ENCODE data around the gene B4GALNT1.
"Not testable (repeated sequence)": the region's sequence is repeated elsewhere in the genome, so short reads cannot be mapped to it uniquely, and the experiment has no call there.

Gene B4GALNT1

DNA sequence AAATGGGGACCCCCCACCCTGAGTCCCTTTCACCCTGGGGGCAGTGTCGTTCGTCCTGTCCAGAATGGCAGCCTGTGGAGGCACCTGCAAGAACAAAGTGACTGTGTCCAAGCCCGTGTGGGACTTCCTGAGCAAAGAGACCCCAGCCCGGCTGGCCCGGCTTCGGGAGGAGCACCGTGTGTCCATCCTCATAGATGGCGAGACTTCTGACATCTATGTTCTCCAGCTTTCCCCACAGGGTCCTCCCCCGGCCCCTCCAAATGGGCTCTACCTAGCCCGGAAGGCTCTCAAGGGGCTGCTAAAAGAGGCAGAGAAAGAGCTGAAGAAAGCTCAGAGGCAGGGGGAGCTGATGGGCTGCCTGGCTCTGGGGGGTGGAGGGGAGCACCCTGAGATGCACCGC, 26.2 kb downstream of the B4GALNT1 start:
- DNase-seq = no peak

DNA sequence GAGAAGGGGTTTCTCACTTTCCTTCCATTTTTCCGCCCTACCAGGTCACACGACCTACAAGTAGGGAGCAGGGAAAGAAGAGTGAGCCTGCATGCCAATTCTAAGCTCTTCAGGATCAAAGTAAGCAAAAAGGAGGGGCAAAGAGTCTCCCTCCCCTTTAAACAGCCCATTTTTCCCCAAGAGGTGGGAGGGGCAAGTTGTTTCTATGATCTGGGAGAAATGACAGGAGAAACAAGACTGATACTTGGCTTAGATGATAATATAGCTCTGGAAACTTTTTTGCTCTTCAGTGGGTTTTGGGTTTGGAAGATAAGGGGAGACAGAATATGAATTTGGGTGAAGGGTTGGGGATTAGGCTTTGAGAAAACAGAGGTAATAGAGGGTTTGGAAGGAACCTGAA, 26.6 kb downstream of the B4GALNT1 start:
- DNase-seq = no peak

DNA sequence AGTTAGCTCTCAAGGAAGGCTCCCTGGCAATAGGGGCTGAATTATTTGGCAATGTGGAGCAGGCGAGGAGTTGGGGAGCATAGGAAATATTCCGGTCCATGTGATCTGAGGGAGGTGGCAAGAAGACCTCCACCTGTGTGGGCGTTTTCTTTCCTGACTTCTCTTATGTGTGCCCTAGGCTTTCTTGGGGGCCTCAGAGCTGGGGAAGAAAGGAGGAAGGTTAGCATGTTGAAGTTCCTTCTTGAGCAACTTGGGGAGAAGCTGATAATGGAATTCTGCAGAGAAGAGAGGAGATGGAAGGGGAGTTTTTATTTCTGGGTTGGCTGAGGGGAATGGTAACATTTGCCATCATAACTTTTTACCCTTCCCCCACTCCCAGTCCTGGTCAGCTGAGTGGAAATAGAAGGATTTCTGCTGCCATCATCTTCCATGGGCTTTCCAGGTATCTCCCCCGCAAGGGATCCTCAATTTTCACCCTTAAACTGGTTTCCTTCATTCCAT, 27.1 kb downstream of the B4GALNT1 start:
- DNase-seq = no peak

DNA sequence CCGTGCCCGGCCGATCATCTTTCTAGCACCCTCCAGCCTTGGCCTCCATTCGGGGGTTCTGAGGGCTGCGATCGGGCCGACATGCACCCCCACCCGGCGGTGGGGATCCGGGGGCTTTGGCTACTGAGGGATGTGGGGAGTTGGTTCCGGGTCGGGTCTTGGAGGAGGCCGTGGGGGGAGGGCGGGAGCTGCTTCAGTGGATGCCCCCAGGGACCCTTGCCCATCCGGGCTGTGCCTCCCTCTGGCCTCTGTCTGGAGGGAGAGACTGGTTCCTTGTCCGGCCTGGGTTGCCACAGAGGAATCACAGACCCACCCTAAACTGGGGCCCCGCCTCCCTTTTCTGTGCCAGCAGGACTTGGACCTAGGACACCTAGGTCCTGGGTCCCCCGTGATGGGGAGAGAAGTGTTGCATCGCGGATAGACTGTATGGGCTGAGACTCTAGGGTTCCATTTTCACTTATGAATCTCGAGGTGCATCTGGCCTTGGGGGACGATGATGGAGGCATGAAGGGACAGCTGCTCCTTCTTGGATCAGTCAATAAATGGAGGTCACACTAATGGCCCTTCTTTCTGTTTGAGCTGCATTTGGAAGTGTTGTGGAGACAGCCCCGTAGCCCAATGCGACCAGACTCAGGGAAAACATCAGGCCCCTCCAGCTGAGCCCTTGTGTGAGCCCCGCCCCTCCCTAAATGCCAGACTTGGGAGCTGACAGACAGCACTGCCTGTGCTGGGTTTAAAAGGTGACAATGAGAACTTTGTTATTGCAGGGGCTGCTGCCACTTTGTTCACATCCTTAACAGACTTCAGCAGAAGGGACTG, 27.8 kb downstream of the B4GALNT1 start:
- DNase-seq = peak; percentile 43

DNA sequence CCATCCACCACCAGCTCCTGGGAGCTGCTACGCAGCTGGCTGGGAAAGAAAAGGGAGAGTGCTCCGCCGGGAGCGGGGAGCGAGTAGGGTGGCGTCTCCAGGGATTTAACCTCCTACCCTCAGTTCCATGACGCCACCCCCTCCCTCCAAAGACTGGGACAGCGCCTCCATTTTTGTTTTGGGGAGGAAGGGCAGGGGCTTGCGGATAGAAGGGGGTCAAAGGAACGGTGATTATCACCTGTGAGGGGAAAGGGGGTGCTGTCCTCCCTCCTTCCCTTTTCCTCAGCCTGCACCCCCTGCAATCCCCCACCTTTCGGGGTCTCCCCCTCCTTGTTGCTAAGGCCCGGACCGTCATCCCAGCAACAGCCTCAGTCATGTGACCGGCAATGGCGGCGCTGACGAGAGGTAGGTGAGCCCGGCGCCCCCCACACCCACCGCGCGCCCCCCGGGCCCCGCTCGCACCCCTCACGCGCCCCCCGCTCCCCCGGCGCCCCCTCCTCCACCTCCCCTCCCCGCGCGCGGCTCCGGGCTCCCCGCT, 28.5 kb downstream of the B4GALNT1 start, which contains the start of gene DTX3:
DTX3 (plus strand) TSS at position 371 of the 538 bp plus-strand sequence. CDS start 1,694 bp downstream, outside the sequence.
- peak; percentile 77 for DNase-seq

DNA sequence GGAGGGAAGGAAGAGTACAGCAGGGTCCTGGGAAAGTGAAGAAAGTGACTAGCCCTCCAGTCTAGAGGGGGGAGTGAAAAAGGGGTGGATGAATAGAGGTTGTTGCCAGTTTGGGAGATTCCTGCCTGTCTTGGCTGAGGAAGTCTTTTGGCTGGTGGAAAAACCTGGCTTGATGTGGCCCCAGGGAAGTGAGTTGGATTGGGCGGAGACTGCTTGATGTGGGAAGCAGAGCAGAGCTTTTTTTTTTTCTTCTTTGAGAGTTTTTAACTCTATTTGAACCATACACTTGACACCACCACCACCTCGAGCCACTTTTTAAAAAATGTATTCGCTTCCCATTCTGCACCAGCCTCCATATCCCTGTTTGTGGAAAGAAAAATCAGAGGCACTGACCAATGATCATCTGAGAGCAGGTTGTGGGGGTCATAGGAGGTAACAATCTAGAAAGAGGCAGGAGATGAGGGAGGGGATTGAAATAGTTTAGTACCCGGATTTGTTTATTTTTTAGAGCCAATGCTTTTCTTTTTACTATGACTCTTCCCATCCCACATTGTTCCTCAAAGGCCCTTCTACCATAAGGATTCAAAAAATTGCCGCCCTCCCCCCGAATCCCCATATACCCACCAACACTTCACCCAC, 29.1 kb downstream of the B4GALNT1 start:
- peak; percentile 38 for DNase-seq

DNA sequence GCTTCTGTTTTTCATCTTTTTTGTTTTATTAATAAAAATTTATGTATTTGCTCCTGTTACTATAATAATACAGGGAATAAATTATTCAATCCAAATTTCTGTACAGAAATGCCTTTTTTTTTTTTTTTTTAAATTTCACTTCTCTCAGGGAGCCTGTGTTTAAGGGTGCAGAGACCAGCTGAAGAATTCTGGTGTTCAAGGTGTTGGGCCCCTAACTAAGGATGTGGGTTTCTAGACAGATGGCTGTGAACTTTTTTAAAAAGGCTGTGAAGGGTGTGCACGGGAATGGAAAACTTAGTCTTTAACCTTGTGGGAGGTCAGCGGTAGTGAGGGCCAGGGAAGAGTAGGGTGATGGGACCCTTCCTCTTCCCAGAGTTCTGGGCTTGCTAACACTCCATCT, 29.7 kb downstream of the B4GALNT1 start:
- DNase-seq = no peak

DNA sequence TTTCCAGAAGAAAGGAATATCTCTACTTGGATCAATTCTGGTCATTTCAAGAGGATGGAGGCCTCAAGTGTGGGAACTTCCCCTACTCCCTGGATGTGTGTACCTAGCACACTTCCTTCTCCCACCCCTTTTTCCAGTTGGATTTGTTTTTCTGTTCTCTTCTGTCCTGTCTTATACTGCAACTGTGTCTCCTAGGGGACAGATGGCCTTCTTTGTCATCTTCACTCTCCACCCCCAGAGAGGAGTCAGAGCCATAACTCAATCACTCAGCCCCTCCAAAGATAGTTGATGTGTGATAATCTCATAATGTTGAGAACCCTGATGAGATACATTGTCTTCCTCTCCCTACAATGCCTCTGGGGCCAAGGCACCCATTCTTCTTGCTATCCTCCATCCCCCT, 30.5 kb downstream of the B4GALNT1 start:
- no peak for DNase-seq

DNA sequence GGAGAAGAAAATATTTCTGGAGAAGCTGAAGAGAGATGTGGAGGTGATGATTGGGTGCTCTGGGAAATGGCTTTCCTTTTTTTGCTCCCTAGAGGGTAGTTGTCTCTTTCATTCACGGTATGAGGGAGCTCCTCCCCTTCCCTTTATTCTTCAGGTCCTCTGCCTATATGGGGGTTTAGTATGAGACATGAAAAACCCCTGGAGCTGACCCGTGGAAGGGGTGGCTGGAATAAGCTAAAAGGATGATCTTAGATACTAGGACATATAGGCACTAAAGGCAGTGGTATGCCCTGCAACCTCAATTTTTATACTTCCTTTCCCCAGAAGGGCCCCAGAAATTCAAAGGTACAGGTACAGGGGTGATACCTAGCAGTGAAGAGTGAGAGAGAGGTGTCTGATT, 32.6 kb downstream of the B4GALNT1 start:
- no peak for DNase-seq

DNA sequence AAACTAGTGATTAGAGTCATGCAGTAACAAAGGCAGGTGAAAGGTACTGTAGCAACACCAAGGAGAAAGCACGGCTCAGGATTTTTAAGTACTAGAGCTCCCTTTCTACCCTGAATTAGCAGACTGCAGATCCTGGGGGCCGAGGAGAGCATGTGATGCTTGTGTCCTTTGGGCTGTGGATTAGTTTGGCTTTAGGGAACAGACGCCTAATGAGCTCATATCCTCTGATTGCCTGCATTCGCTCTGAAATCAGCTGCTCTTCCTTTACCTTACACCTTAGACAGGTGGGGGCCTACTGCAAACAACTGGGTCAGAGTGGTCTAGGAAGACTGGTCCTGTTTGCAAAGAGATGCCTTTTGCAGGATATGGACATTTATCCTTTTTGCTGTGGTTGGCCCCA, 39.8 kb downstream of the B4GALNT1 start:
- DNase-seq = no peak

DNA sequence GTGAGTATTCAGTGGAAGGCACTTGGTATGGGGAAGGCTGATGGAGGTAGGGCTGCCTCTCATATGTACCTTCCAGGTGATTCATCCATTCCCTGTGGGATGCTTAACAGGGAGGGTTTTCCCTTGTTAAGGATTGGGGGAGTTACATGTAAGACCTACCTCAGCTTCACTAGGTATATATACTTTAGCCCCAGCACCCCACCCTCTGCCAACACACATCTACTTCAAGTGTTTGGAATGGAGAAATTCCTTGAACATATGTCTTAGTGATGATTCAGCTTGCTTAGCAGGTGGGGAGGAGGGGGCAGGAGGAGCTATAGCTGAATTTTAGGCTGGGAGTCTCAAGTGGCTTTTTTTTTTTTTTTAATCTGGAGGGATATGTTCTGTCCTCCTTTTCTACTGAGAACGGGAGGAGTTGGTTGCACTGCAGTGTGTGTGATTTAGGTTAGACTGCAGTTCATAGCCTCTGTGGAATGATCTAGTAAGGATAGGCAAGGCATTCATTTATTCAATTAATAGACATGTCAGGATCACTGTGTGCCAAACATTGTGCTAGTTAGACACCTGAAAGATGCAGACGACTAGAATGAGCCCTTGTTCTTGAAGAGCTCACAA, 40.3 kb downstream of the B4GALNT1 start:
- no peak for DNase-seq

DNA sequence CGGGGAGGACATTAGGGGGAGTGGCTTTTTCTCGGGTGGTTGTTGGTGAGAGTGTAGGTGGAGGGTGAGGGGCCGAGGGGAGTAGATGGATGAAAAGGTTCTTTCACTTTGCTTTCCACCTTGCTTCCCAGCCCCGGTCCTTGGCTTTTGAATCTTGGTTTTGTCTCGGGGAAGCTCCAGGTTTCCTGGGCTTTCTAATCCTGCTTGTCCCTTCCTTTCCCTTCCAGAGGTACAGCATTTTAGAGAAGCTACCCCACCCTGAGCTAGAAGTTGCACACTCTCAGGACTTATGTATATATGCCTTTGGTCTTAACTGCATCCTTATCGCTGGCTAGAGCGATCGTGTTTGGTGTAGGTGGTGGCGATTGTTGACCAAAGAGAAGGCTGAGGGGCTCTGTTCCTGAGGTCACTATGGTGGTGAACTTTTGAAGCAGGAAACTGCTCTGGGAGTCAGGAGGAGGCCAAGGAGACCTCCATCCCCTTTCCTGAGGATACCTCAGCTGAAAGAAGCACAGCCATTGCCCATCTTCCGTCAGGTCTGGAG, 41.1 kb downstream of the B4GALNT1 start:
- DNase-seq = no peak

DNA sequence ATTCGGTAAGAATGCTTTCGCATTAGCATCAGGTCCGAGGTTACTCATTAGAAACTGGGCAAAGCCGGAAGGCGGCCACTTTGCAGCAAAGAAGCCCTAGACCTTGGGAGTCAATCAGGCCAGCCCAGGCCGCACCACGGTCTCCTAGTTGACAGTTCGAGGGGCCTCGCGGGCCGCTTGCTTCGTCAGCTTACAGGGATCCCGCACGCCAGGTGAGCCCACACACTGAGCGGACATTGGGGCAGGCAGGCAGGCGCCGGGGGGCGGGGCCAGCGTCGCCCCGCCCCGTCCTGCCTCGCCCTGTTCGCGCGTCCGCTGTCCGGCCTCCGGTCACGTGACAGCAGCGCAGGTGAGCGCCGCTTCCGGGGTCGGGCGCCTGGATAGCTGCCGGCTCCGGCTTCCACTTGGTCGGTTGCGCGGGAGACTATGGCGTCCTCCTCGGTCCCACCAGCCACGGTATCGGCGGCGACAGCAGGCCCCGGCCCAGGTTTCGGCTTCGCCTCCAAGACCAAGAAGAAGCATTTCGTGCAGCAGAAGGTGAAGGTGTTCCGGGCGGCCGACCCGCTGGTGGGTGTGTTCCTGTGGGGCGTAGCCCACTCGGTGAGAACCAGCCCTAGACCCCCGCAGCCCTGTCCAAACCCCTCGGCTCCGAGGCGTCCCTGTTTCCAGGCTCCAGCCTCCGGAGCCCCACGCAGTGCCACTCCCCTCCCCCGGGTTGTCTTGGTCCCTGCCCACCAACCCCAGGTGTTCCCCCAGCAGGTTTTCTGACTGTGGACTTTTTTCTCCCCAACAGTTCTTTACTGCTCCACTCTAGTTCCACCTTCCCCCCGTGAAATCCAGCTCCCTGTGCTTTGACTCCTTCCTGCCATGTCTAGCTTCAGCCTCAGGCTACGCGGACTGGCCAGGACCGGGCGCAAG, 41.9 kb downstream of the B4GALNT1 start, which contains the start of gene PIP4K2C:
PIP4K2C (plus strand) TSS at position 329 of the 918 bp plus-strand sequence; CDS start at position 427, 98 bp downstream.
- DNase-seq = peak; percentile 96

DNA sequence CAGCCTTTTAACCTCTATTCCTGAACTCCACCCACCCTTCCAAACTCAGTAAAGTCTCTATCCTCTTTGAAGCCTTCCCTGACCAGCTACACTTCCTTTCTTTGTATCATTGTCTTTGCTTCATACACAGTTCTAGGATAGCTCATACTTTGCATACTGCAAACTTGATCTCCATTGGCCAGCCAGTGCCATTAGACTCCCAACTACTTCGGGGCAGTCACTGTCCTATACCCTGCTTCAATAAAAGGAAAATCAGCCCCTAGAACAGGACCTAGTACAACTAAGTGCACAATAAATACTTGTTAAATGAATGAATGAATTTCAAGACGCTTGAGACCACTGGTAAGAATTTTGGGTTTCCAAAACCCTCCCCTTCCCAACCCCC, 42.5 kb downstream of the B4GALNT1 start:
- DNase-seq = no peak

DNA sequence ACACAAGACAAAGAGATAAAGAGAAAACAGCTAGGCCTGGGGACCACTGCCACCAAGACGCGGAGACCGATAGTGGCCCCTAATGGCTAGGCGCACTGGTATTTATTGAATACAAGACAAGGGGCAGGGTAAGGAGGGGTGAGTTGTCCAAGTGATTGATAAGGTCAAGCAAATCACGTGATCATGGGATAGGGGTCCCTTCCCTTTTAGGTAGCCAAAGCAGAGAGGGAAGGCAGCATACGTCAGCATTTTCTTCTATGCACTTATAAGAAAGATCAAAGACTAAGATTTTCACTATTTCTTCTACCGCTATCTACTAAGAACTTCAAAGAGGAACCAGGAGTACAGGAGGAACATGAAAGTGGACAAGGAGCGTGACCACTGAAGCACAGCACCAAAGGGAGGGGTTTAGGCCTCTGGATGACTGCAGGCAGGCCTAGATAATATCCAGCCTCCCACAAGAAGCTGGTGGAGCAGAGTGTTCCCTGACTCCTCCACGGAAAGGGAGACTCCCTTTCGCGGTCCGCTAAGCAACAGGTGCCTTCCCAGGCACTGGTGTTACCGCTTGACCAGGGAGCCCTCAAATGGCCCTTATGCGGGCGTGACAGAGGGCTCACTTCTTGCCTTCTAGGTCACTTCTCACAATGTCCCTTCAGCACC, 43.9 kb downstream of the B4GALNT1 start:
- not testable (repeated sequence) for DNase-seq

DNA sequence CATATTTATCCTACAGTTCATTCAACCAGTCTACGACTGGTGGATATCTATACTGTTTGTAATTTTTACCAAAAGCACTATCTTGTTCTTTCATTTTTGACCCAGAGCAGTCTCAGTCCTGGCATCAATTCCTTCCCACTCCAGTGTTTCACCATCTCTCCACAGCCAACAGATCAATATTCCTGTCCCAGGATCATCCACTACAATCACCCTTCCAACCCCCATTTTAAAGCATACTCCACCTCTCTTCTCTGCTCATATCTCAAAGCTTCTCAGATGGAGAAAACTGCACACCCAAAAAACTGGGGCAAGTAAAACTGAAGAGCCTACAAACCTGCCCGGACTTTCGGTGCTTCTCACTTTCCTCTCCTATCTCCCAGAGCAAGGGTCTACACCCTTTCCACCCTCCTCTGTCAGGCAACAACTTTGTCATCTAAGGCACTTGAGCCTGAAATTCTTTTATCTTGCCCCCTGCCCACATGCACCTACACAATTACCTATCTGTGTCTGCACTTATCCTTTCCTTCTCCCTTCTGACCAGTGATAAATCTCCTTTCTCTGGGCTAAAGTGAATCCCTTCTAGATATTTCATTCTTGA, 46.1 kb downstream of the B4GALNT1 start:
- DNase-seq = no peak

DNA sequence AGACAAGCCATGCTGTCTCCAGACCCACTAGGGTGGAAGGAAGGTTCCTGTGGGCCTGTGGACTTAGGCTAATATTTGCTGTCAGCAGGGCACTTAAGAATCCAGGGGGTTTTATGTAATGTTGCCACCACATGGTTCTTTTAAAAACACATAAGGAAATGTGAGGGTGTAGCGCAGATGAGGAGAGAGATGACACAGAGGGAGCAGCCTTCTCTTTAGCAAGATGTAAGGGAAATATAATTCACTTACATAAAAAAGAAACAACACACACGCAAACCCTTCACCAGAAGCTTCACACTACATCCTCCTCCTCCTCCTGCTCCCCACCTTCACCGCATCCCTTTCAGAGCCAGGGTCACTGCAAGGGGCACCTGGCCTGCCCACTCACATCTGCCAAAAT, 46.9 kb downstream of the B4GALNT1 start:
- peak; percentile 22 for DNase-seq

DNA sequence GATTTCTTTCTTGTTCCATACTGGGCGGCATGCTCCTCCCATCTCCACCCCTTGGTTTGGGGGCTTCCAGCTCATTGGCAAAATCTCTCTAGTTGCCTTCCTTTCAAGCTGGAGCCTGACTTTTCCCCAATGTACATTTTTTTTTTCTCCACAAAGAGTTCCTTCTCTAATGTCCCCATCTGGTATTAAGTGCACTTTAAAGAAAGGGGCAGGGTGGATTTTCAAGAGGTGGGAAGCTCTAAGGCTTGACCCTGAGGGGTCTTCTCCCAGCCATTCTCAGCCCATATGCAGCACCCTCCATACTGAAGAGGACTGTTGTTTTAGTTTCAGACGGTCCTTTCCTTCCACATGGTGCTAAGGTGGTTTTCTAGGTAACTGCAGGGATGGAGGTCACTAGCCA, 47.8 kb downstream of the B4GALNT1 start:
- no peak for DNase-seq

DNA sequence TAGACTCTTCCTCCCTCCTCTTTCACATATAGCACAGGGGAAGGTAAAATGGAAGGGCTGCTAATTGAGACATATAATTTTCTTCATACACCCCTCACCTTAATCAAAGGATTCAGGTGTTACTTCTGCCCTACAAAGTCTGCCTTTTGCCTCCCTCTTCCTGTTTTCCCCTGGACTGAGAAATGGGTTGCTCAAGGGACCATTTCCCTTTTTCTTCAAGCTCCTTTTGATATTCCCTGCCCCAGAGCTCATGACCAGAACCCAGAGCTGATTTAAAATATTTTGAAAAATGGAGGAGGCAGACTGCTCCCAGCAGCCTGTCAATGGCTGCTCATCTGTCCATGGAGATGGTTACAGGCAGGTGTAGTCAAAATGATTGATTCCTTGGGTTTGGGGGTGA, 48.3 kb downstream of the B4GALNT1 start:
- DNase-seq = no peak

DNA sequence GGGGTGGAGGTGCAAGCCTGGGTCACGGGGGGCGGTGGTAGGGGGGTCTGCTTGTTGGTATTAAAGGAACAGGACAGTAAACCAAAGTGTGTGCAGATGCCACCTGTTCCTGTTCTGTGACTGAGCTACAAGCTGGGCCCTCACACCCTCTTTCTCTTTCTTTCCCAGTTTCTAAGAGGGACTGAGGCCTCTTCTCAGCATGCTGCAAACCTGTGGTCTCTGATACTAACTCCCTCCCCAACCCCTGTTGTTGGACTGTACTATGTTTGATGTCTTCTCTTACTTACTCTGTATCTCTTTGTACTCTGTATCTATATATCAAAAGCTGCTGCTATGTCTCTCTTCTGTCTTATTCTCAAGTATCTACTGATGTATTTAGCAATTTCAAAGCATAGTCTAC, 49.0 kb downstream of the B4GALNT1 start:
- no peak for DNase-seq
